NB4 (cell line): ENCODE results near the gene MFN2.

Source experiments
- MYC ChIP-seq: IDR thresholded peaks from 2 replicates; pipeline ENCODE4 v1.6.1; 2011; ENCODE audit warnings: low read depth, low read length
- POLR2A ChIP-seq: IDR thresholded peaks from 2 replicates; pipeline ENCODE4 v1.6.1; 2011; ENCODE audit warnings: mild to moderate bottlenecking; ENCODE audit not compliant: insufficient read length; ENCODE audit errors: extremely low read depth
- TF ChIP-seq, protein P1 (sequence below): IDR thresholded peaks from one replicate; pipeline ENCODE4 v1.5.1; 2012; ENCODE audit warnings: low read depth, low read length
- TF ChIP-seq, protein P2 (sequence below): IDR thresholded peaks from 2 replicates; pipeline ENCODE4 v1.6.1; 2011; ENCODE audit warnings: low read depth, low read length

DNA sequence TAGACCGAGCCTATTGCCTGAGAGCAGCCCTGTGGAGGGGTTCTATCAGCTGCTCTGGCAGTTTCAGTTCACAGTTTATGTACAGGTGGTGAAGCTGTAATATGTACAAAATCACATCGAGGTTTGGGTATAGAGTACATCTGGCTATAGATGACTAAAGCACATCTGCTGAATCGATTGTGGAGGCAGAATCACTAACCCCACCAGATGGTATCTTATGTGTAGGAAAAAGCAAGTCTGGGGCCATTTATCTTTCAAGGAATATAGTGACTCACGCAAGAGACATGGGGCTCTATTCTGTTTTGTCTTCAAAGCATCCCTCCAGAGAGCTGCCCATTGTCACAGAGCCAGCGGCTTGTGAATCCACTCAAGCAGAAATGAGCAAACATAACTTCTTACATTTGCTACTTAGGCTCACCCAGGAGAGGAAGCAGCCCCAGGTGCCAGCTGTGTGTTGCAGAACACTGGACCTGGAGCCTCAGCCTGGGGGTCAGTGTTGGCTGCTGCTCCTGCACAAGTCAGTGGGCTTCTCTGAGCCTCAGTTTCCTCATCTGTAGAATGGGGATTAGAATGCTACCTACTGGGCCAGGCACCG lies 60.3 kb downstream of the MFN2 start:
- TF ChIP-seq MYC = no peak
- TF ChIP-seq, protein P1, sequence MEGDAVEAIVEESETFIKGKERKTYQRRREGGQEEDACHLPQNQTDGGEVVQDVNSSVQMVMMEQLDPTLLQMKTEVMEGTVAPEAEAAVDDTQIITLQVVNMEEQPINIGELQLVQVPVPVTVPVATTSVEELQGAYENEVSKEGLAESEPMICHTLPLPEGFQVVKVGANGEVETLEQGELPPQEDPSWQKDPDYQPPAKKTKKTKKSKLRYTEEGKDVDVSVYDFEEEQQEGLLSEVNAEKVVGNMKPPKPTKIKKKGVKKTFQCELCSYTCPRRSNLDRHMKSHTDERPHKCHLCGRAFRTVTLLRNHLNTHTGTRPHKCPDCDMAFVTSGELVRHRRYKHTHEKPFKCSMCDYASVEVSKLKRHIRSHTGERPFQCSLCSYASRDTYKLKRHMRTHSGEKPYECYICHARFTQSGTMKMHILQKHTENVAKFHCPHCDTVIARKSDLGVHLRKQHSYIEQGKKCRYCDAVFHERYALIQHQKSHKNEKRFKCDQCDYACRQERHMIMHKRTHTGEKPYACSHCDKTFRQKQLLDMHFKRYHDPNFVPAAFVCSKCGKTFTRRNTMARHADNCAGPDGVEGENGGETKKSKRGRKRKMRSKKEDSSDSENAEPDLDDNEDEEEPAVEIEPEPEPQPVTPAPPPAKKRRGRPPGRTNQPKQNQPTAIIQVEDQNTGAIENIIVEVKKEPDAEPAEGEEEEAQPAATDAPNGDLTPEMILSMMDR = no peak
- no peak for TF ChIP-seq POLR2A
- TF ChIP-seq, protein P2, sequence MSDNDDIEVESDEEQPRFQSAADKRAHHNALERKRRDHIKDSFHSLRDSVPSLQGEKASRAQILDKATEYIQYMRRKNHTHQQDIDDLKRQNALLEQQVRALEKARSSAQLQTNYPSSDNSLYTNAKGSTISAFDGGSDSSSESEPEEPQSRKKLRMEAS = no peak
